ENCODE data around the gene SPATA18. TPM values are rescaled to one million over a fixed set of nuclear protein-coding genes. Genes with fewer than 3 reads are reported as not detected.

SPATA18 gene
- total RNA-seq, 1 donor from 2014 or later: 5.4 TPM

GRCh38 chr4:52106660-52107059 lies 55.6 kb downstream of the SPATA18 start:
- no peak for DNase-seq (ENCODE audit: low read depth, low spot score)
- Mint-ChIP-seq H3K9me3 (peaks cover 3% of the 10 kb centered on the region), H3K4me1 (peaks cover 25% of the 10 kb centered on the region), H3K27ac (ENCODE audit: unreplicated experiment) (no peak overlapping the region), H3K27me3 (ENCODE audit: low read depth) (no peaks in the 10 kb centered on the region), H3K36me3 (ENCODE audit: low read depth) (no peaks in the 10 kb centered on the region), H3K4me3 (no peak overlapping the region)
- TF ChIP-seq CTCF (conservative IDR thresholded peaks at IDR 0.05): no peak

GRCh38 chr4:52107336-52107735 lies 56.2 kb downstream of the SPATA18 start:
- no peak overlapping the region for H3K4me3 Mint-ChIP-seq
- peaks cover 25% of the 10 kb centered on the region for H3K4me1 Mint-ChIP-seq
- H3K9me3 Mint-ChIP-seq: peaks cover 3% of the 10 kb centered on the region
- no peak for DNase-seq (ENCODE audit: low read depth, low spot score)
- no peak overlapping the region for H3K27ac Mint-ChIP-seq (ENCODE audit: unreplicated experiment)
- no peaks in the 10 kb centered on the region for H3K27me3 Mint-ChIP-seq (ENCODE audit: low read depth)
- no peaks in the 10 kb centered on the region for H3K36me3 Mint-ChIP-seq (ENCODE audit: low read depth)
- TF ChIP-seq CTCF (conservative IDR thresholded peaks at IDR 0.05): no peak

- Mint-ChIP-seq H3K36me3 (ENCODE audit: low read depth) (no peaks in the 10 kb centered on the region), H3K4me3 (no peak overlapping the region), H3K27ac (ENCODE audit: unreplicated experiment) (no peak overlapping the region), H3K9me3 (peaks cover 3% of the 10 kb centered on the region), H3K4me1 (peaks cover 25% of the 10 kb centered on the region), H3K27me3 (ENCODE audit: low read depth) (no peaks in the 10 kb centered on the region)
- no peak for DNase-seq (ENCODE audit: low read depth, low spot score)
- TF ChIP-seq CTCF (conservative IDR thresholded peaks at IDR 0.05): no peak
Observed at GRCh38 chr4:52107745-52108144, 56.6 kb downstream of the SPATA18 start.

- Mint-ChIP-seq H3K4me1 (peaks cover 25% of the 10 kb centered on the region), H3K27ac (ENCODE audit: unreplicated experiment) (no peak overlapping the region), H3K36me3 (ENCODE audit: low read depth) (no peaks in the 10 kb centered on the region), H3K4me3 (no peak overlapping the region), H3K9me3 (peaks cover 3% of the 10 kb centered on the region), H3K27me3 (ENCODE audit: low read depth) (no peaks in the 10 kb centered on the region)
- DNase-seq (ENCODE audit: low read depth, low spot score): no peak
- TF ChIP-seq CTCF (conservative IDR thresholded peaks at IDR 0.05): no peak
Observed at GRCh38 chr4:52110171-52110570, 59.1 kb downstream of the SPATA18 start.

DNA sequence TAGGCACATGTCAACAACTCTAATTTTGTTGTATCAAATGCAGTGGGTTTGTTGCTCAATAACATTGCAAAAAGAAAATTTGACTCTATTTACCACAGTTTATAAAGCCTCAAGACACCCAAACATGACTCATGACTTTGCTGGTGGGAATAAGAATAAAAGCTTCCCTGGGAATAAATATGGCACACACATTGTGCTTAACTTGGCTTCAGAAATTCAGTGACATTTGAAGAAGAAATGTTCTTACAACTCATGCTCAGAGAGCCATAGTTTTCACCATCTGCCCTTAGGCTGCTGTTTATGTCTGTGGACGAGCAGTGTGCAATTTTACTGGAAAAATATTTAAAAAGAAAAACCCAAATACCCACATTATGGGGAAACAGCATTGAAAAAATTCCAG lies 60.9 kb downstream of the SPATA18 start:
- Mint-ChIP-seq H3K4me1 (peaks cover 6% of the 10 kb centered on the region), H3K36me3 (ENCODE audit: low read depth) (no peaks in the 10 kb centered on the region), H3K27me3 (ENCODE audit: low read depth) (no peaks in the 10 kb centered on the region), H3K4me3 (no peak overlapping the region), H3K9me3 (peaks cover 3% of the 10 kb centered on the region), H3K27ac (ENCODE audit: unreplicated experiment) (no peak overlapping the region)
- DNase-seq (ENCODE audit: low read depth, low spot score): no peak
- TF ChIP-seq CTCF (conservative IDR thresholded peaks at IDR 0.05): no peak

- Mint-ChIP-seq H3K4me3 (no peak overlapping the region), H3K36me3 (ENCODE audit: low read depth) (no peaks in the 10 kb centered on the region), H3K27ac (ENCODE audit: unreplicated experiment) (no peak overlapping the region), H3K9me3 (peaks cover 3% of the 10 kb centered on the region), H3K4me1 (peaks cover 4% of the 10 kb centered on the region), H3K27me3 (ENCODE audit: low read depth) (no peaks in the 10 kb centered on the region)
- DNase-seq (ENCODE audit: low read depth, low spot score): no peak
- TF ChIP-seq CTCF (conservative IDR thresholded peaks at IDR 0.05): no peak
Observed at GRCh38 chr4:52112411-52112810, 61.3 kb downstream of the SPATA18 start.
